ENCODE results near the gene AGAP1.
"Not testable (repeated sequence)": the region's sequence is repeated elsewhere in the genome, so short reads cannot be mapped to it uniquely, and the experiment has no call there.

AGAP1 gene

GRCh38 chr2:236123716-236124115, 629.9 kb downstream of the AGAP1 start:
- DNase-seq, result no peak

DNA sequence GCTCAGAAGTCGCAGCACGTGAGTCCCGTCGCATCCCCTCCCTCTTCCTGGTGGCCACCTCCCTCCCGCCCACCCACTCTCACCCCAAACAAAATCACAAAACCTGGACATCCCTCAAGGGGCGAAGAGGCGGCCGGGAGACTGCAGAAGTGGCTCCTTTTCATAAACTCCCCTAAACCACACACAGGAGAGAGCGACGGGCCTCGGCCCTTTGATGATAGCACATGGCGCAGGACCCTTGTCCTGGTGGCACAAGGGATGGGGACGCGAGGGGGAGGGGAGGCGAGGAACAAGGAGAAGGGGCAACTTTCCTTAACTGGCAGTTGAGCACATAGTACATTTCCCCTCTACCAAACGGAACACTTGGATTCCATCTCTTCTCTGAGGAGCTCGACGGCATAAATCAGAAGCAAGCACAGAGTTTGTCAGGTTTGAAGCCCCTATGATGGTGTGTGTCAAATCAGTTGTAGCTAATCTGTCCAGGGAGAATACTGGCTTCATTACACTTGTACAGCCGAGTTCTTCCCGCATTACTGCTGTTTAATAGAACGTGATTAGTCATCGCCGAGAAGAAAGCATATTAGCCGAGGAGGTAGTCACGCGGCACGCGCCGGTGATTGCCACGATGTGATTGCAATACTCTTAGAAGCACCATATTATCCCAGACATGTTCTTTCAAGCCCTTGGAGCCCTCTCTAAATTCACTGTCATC, 630.5 kb downstream of the AGAP1 start:
- no peak for DNase-seq

DNA sequence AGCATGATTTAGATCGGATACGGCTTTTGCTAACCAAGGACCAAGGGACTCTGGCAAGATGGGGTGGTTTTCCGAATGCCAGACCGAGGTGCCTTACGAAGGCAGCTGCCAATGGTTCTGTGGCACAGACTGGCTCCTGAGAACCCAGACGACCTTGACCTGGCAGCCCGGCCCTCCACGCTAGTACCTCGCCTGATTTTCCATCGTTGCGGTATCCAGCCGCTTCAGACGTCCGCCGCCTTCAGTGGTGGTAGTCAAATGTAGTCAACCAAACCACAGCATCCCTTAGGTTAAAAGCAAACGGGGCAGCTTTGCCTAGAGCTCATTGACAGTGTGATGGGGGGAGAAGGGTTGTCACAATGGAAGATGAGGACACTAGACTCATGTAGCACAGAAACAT, 631.7 kb downstream of the AGAP1 start:
- DNase-seq, result no peak

DNA sequence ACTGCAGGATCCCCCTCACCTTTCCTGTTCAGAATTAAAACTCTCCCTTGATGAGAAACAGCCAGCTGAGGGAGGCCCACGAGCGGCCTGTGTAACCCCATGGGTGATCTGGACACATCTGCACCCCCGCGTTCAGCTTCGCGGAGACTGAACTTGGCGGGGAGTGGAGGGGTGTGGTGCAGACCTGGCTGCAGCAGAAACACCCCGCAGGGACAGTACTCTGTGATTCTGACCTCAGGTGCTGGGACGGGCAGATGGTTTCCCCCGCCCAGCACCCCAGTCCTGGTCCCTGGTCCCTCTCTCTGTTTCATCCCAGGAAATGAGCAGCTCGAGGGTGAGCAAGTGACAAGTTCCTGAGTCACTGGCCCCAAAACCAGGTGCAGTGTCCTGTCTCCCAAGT, 633.2 kb downstream of the AGAP1 start:
- no peak for DNase-seq

GRCh38 chr2:236128321-236128720, 634.5 kb downstream of the AGAP1 start:
- DNase-seq, result no peak

DNA sequence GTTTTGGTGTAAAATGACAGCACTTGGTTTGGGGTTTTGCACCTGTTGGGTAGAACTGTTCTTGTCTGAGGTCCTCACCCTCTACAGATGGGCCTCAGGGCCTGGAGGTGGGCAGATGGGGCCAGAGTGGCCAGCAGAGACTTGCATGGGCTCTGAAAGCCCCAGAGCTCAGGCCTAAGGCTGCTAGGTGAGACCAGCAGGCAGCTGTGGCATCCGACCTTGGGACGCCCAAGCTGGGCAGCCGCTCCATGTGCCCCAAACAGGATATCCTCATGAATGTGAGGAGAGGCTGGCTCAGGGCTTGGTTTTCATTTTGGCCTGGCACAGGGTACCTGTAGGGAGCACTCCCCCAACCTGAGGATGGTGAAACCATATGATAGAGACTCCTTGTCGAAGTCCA, 636.1 kb downstream of the AGAP1 start:
- no peak for DNase-seq

DNA sequence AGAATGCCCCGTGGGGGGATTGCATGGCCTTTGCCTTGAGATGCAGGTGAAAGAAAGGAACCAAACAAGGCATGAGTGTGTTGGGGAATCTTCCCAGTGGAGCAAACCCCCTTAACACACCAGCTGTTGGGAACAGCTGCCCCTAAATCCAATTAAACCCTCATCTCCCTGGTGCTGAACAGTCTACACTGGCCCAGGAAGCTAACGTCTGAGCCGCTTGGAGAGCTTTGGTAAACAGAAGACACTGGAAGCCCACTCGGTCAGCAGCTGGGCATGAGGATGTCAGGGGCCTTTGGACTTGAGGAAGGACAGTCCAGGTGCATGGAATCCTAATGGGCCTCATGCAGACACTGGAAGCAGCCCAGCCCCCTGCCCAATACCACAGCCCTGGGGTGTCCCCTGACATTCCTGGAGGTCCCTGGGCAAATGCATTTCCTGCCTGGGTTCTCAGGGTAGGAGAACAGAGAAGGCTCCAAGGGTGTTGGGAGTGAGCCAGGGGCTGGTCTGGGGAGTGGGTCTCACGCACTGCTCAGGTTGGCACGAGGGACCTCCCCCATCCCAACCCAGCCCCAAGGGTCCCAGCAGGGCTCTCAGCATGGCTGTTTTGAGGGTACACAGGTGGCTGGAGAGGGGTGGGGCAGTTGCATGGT, 636.6 kb downstream of the AGAP1 start:
- peak in 1 of 2 experiments; percentile 3 for DNase-seq

DNA sequence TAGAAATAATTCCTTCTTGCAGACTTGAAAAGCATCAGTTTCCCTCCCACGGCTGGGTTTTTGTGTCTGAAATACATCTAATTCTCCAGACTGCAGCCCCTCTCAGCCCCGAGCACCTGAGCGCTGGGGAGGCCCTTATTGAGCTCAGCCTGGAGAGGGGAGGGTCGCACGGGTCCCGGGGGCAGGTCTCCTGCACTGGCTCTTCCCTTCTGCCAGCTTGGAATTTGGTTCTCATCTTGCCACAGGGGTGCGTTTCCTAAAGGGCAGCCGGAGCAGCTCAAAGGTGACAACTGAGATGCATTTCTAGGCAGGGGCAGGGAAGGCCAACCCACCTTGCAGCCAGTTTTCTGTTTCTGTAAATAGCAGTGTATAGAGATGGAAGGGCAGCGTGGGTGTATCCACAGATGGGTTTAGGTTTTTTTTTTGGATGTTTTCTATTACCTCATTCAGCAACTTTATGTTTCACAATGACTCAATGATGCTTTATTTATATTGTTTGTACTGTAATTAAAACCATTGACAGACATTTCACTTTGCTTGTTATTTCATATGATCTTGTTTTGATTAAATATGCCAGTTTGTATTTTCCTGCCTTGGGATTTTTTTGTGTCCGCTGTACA, 637.3 kb downstream of the AGAP1 start:
- no peak for DNase-seq

- DNase-seq, result no peak
Observed at GRCh38 chr2:236133410-236134012, 639.7 kb downstream of the AGAP1 start.

- no peak for DNase-seq
Observed at GRCh38 chr2:236136538-236136937, 642.7 kb downstream of the AGAP1 start.

DNA sequence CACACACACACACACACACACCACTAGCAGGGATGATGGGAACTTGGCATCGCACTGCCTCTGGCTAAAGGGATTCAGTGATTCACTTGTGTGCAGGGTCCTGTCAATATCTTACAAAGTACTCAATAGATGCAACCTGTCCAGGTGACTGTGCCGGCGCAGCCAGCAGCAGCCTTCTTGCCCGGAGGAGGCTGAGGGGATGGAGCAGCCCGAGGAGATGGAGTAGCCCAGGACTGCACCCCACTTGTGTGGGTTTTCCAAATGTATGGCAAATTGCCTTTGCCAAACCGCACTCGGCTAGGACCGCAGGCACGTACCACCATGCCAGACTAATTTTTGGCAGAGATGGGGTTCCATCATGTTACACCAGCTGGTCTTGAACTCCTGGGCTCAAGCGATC, 643.2 kb downstream of the AGAP1 start:
- DNase-seq, result no peak

DNA sequence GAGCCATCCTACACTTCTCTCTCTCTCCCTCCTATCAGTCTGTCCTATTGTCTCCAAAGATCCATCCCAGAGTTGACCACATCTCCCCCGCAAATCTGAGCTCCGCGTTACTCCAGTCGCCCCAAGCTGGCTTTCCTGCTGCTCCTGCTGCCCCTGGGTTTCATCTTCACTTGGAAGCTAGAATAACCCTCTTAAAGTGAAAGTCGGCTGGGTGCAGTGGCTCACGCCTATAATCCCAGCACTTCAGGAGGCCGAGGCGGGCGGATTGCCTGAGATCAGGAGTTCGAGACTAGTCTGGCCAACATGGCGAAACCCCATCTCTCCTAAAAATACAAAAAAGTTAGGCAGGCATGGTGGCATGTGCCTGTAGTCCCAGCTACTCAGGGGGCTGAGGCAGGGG, 647.8 kb downstream of the AGAP1 start:
- not testable (repeated sequence) for DNase-seq

- no peak for DNase-seq
Observed at GRCh38 chr2:236143811-236144210, 650.0 kb downstream of the AGAP1 start.

- DNase-seq, result no peak
Observed at GRCh38 chr2:236146436-236146835, 652.6 kb downstream of the AGAP1 start.

GRCh38 chr2:236155406-236155805, 661.6 kb downstream of the AGAP1 start:
- DNase-seq, result no peak

DNA sequence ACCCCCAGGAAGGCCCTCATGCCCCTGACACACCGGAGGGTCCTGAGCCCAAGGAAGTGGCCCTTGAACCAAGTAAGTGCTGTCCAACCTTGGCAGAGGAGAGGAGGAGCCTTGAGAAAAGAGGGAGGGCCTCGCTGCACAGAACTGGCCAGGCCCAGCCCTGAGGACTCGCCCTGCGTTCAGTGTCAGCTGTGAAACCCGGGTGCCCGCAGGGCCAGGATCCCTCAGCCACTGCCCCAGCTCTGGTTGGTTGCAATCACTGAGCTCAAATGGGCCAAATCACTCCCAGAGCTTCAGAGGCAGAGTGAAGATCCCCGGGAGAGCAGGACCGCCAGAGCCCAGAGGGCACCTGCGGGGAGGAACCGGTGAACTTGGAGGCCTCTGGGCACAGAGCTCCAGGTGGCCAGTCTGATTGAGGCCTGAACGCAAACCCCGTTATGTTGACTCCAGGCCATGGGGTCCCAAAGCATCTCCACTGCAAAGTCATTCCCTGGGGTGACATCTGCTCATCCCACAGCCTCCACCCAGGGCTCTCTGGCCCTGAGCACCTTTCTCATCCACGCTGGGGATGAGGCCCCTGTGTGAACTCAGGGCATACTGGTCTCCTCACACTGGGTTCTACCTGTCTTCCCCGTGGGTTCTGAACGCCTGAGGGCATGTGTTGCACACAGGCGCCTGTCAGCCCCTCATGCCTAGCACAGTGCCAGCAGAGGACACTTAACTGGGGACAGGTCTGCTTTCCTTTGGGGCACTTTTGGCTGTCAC, 662.4 kb downstream of the AGAP1 start:
- DNase-seq, result no peak

GRCh38 chr2:236156860-236157194, 663.0 kb downstream of the AGAP1 start:
- no peak for DNase-seq

DNA sequence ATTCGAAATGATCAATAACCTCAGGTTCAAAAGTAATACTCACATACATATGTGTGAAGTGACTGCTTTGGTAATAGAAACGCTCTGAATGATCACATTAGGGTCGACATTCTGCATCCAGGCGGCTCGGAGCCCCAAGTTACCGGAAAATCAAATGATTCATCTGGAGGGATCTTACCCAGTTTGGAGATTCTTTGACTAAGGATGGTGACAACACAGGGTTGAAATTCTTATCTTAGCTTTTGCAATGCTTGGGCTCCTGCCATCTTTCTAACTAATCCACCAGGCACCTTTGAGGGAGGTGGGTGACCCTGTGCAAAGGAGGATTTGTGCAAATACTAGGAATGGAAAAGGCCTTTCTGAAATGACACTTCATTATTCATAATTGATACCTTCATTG, 663.5 kb downstream of the AGAP1 start:
- no peak for DNase-seq

DNA sequence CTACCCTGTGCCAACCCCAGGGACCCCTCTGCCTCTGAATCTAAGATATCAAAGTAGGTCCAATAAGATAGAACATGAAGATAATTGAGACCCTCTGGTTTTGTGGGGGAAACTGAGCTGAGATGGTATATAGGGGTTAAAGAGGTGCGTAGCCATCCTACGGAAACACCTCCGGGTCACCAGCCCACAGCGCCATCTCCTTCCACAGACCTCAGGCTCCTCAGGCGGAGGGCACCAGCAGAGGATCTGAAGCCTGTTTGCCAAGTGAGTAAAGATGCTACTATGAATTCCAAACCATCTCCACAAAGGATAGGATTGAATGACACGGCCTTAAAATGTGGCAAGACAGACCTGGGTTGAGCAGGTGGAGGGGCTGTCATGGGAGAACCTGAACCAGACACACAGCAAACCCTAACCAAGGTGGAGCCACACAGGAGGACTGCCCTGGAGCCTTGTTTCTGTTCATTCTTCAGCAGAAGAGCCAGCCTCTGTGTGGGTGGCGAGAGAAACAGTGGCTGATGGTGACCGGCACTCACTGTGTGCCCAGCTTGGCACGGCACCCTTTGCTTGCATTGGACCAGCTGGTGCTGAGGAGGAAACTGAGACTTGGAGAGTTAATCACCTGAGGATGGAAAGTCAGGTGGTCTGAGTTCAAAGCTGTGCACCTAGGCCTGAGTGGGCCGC, 664.1 kb downstream of the AGAP1 start:
- no peak for DNase-seq

- no peak for DNase-seq
Observed at GRCh38 chr2:236158969-236159777, 665.3 kb downstream of the AGAP1 start.

DNA sequence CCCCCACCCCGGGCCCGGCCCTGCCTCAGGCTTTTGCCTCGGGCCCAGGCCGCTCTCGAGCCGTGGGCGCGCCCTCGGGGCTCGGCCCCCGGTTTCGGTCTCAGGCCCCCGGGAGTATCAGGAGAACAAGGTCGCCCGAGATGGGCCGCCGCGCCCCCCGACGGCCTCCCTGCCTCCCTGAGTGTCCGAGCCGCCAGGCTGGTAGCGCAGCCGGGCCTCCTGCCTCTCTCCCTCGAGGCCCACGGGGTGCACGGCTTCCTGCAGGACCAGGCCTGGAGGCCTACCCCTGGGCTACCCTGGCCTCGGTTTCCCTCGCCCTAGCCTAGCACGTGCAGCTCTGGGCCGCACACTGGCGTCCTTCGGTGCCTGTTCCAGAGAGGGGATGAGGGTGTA, 665.9 kb downstream of the AGAP1 start:
- no peak for DNase-seq
